Ishikawa (cell line): ENCODE data around the gene FAM180A.

Experiments
- CEBPB ChIP-seq: IDR thresholded peaks from 2 replicates; pipeline ENCODE4 v1.6.1; 2012
- CREB1 ChIP-seq: IDR thresholded peaks from 2 replicates; pipeline ENCODE4 v1.6.1; 2012; ENCODE audit warnings: low read depth
- EGR1 ChIP-seq: IDR thresholded peaks from 2 replicates; pipeline ENCODE4 v1.6.1; 2012
- EP300 ChIP-seq: IDR thresholded peaks from 2 replicates; pipeline ENCODE4 v1.6.1; 2012; ENCODE audit warnings: borderline replicate concordance
- FOXM1 ChIP-seq: IDR thresholded peaks from 2 replicates; pipeline ENCODE4 v1.6.1; 2012; ENCODE audit warnings: low read depth, borderline replicate concordance
- MAX ChIP-seq: IDR thresholded peaks from 2 replicates; pipeline ENCODE4 v1.6.1; 2012
- RAD21 ChIP-seq: IDR thresholded peaks from 2 replicates; pipeline ENCODE4 v1.6.1; 2012; ENCODE audit warnings: low read depth
- REST ChIP-seq: IDR thresholded peaks from 2 replicates; pipeline ENCODE4 v1.6.1; 2012; ENCODE audit warnings: low read depth, mild to moderate bottlenecking
- TAF1 ChIP-seq: IDR thresholded peaks from 2 replicates; pipeline ENCODE4 v1.6.1; 2012; ENCODE audit warnings: low read depth, mild to moderate bottlenecking
- TCF12 ChIP-seq: IDR thresholded peaks from 2 replicates; pipeline ENCODE4 v1.6.1; 2012; ENCODE audit warnings: low read depth
- TEAD4 ChIP-seq: IDR thresholded peaks from 2 replicates; pipeline ENCODE4 v1.6.1; 2012
- USF1 ChIP-seq: IDR thresholded peaks from 2 replicates; pipeline ENCODE4 v1.6.1; 2012
- YY1 ChIP-seq: IDR thresholded peaks from 2 replicates; pipeline ENCODE4 v1.6.1; 2012; ENCODE audit warnings: low read depth

DNA sequence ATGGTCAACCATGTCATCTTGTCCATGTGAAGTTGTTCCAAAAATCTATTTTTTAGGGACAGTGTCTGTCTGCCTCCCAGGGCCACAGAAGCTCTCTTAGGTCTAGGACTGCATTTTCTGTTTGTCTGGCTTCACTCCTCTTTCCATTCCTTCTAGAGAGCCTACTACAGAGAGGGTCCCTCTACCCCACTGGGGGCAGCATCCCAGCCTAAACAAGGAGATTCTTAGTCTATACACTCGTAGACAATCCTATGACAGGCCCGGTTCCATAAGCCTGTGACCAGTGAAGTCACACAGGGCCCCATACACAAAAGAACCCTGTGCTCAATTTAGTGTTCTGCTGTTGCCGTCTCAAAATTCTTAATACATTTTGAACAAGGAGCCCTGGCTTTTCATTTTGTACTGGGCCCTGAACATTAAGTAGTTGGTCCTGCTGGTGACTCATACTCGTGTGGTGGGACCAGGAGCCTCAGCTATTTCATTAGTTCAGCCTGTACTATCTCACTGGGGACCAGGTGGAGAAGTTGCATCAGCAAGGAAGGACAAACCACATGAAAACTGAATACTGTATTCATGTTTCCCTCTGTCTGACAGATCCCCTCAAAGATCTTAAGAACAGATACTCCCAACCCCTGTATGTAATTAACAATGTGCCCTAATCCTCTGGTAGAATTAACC is 23.5 kb upstream of the FAM180A start:
- no peak for TF ChIP-seq EGR1
- no peak for TF ChIP-seq REST
- no peak for TF ChIP-seq MAX
- TF ChIP-seq EP300, result no peak
- TF ChIP-seq TEAD4, result no peak
- no peak for TF ChIP-seq RAD21
- no peak for TF ChIP-seq FOXM1
- no peak for TF ChIP-seq USF1
- no peak for TF ChIP-seq TCF12
- TF ChIP-seq YY1, result no peak
- no peak for TF ChIP-seq CREB1
- TF ChIP-seq CEBPB, result no peak
- TF ChIP-seq TAF1, result no peak
